Tibial nerve (tissue), 3 donors: ENCODE results near the gene NTRK2.

Source experiments
- POLR2A ChIP-seq, 2 donors: fragments of 450-650 bp; IDR thresholded peaks; one replicate each; pipeline ENCODE4 v1.6.1; 2017; ENCODE audit warnings: antibody characterized with exemption in 2 of 2, mild to moderate bottlenecking in 2 of 2, moderate library complexity in 2 of 2
- TF ChIP-seq, protein P1 (sequence below), 5 experiments: fragments of 200-600 bp in 3 of 5; fragments of 450-650 bp in 2 of 5; sonication (generic) in 3 of 5; IDR thresholded peaks; one replicate each; pipeline ENCODE4 v1.5.1; 2016 to 2019; ENCODE audit warnings: antibody characterized with exemption in 5 of 5, mild to moderate bottlenecking in 3 of 5, moderate library complexity in 2 of 5

DNA sequence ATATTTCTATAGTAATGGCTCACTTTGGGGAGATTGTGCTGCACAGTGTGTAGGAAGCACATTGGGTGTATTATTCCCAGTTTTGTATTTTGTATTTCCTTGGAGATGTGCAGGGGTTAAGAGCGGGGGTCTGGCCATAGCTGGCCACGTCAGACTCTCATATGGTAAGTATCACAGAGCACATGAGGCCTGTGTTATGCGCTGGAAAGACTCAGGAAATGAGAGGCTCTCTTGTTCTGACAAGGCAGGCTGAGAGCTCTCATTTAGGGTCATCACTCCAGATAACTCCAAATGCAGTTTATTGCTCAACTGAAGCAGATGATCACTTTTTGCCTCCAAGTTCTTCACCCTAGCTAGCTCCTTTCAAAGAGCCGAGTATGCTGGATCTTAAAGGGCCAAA lies 205.7 kb downstream of the NTRK2 start:
- TF ChIP-seq, protein P1, sequence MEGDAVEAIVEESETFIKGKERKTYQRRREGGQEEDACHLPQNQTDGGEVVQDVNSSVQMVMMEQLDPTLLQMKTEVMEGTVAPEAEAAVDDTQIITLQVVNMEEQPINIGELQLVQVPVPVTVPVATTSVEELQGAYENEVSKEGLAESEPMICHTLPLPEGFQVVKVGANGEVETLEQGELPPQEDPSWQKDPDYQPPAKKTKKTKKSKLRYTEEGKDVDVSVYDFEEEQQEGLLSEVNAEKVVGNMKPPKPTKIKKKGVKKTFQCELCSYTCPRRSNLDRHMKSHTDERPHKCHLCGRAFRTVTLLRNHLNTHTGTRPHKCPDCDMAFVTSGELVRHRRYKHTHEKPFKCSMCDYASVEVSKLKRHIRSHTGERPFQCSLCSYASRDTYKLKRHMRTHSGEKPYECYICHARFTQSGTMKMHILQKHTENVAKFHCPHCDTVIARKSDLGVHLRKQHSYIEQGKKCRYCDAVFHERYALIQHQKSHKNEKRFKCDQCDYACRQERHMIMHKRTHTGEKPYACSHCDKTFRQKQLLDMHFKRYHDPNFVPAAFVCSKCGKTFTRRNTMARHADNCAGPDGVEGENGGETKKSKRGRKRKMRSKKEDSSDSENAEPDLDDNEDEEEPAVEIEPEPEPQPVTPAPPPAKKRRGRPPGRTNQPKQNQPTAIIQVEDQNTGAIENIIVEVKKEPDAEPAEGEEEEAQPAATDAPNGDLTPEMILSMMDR (IDR thresholded peaks at IDR 0.05) = no peak
- no peak for TF ChIP-seq POLR2A (IDR thresholded peaks at IDR 0.05)
